Measurements from ENCODE around the gene UNC5B.

The UNC5B gene

DNA sequence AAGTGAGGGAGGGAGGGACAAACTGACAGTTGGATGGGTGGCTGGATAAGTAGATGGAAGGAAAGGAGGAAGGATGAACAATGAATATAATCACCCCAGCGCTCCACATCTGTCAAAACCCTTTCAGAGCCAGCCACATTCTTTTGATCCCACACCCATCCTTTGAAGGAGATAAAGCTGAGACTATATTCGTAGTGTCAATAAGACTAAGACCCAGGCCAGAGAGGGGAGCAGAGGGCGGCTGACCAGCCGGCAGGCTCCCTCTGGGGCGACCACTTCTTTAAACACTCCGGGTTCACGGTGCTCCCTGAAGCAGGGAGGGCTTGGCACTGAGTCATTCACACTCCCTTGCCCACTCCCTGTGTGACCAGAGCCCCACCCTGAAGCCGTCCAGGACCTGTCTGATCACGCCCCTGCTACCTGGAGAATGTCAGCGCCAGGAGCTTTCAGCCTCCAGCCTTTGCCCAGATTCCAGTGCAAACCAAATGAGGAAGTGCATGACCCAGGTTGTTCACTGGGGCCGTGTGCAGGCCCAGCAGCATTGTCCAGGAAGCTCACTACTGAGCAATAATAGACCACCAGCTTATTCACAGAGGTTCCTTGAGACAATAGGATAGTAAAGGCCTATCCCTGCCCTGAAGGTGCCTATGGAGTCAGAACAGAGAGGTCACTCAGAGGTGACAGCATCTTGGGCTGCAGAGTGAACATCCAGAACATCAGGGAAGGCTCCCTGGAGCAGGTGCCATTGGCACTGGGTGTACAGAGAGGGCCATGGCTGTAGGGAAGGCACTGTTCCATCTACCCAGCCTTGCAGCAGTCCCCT is 34.4 kb downstream of the UNC5B start:
- H3K9ac ChIP-seq (ENCODE audit: low read depth, low read length), result no peak overlapping the region
- peaks cover 7% of the 10 kb centered on the region for H3K27me3 ChIP-seq (ENCODE audit: insufficient read depth, low read length, poor library complexity)
- ATAC-seq (ENCODE audit: insufficient read depth, low read depth), result no peak
- no peaks in the 10 kb centered on the region for H3K79me2 ChIP-seq (ENCODE audit: insufficient read depth, low read length)
- no peak overlapping the region for H2AFZ ChIP-seq (ENCODE audit: low read depth, low read length)
- H4K20me1 ChIP-seq (ENCODE audit: insufficient read depth, low read length), result no peaks in the 10 kb centered on the region
- H3K4me1 ChIP-seq (ENCODE audit: insufficient read depth, low read length), result no peaks in the 10 kb centered on the region
- no peak overlapping the region for H3K27ac ChIP-seq (ENCODE audit: low read length)
- H3K4me2 ChIP-seq (ENCODE audit: insufficient read depth, low read length), result no peak overlapping the region
- no peaks in the 10 kb centered on the region for H3K36me3 ChIP-seq (ENCODE audit: insufficient read depth, low read length)
- no peak for TF ChIP-seq CTCF (IDR thresholded peaks at IDR 0.05; ENCODE audit: borderline replicate concordance, extremely low read depth, low read length, poor library complexity, severe bottlenecking)
- no peak for TF ChIP-seq EZH2 (IDR thresholded peaks at IDR 0.05; ENCODE audit: borderline replicate concordance, low read depth, low read length, severe bottlenecking)
- H3K9me3 ChIP-seq (ENCODE audit: insufficient read depth, low read length, severe bottlenecking), result no peaks in the 10 kb centered on the region
- no peak overlapping the region for H3K4me3 ChIP-seq (ENCODE audit: low read depth in 1 of 2, low read length in 2 of 2)
- DNase-seq, result no peak

GRCh38 chr10:71247414-71247705 is 35.0 kb downstream of the UNC5B start:
- H4K20me1 ChIP-seq (ENCODE audit: insufficient read depth, low read length), result no peaks in the 10 kb centered on the region
- peaks cover 7% of the 10 kb centered on the region for H3K27me3 ChIP-seq (ENCODE audit: insufficient read depth, low read length, poor library complexity)
- no peaks in the 10 kb centered on the region for H3K9me3 ChIP-seq (ENCODE audit: insufficient read depth, low read length, severe bottlenecking)
- H3K4me1 ChIP-seq (ENCODE audit: insufficient read depth, low read length), result no peaks in the 10 kb centered on the region
- H3K4me2 ChIP-seq (ENCODE audit: insufficient read depth, low read length), result no peak overlapping the region
- H3K36me3 ChIP-seq (ENCODE audit: insufficient read depth, low read length), result no peaks in the 10 kb centered on the region
- no peak overlapping the region for H3K4me3 ChIP-seq (ENCODE audit: low read depth in 1 of 2, low read length in 2 of 2)
- DNase-seq (no peak), ATAC-seq (ENCODE audit: insufficient read depth, low read depth) (no peak)
- H2AFZ ChIP-seq (ENCODE audit: low read depth, low read length), result no peak overlapping the region
- H3K79me2 ChIP-seq (ENCODE audit: insufficient read depth, low read length), result no peaks in the 10 kb centered on the region
- no peak overlapping the region for H3K9ac ChIP-seq (ENCODE audit: low read depth, low read length)
- H3K27ac ChIP-seq (ENCODE audit: low read length), result no peak overlapping the region
- TF ChIP-seq EZH2 (IDR thresholded peaks at IDR 0.05; ENCODE audit: borderline replicate concordance, low read depth, low read length, severe bottlenecking) (no peak), CTCF (IDR thresholded peaks at IDR 0.05; ENCODE audit: borderline replicate concordance, extremely low read depth, low read length, poor library complexity, severe bottlenecking) (no peak)

GRCh38 chr10:71247804-71248203 is 35.4 kb downstream of the UNC5B start:
- ATAC-seq (ENCODE audit: insufficient read depth, low read depth) (no peak), DNase-seq (no peak)
- H3K79me2 ChIP-seq (ENCODE audit: insufficient read depth, low read length), result no peaks in the 10 kb centered on the region
- H3K9me3 ChIP-seq (ENCODE audit: insufficient read depth, low read length, severe bottlenecking), result no peaks in the 10 kb centered on the region
- no peak overlapping the region for H3K4me3 ChIP-seq (ENCODE audit: low read depth in 1 of 2, low read length in 2 of 2)
- peaks cover 12% of the 10 kb centered on the region for H3K27me3 ChIP-seq (ENCODE audit: insufficient read depth, low read length, poor library complexity)
- no peaks in the 10 kb centered on the region for H3K36me3 ChIP-seq (ENCODE audit: insufficient read depth, low read length)
- H3K4me1 ChIP-seq (ENCODE audit: insufficient read depth, low read length), result no peaks in the 10 kb centered on the region
- H3K27ac ChIP-seq (ENCODE audit: low read length), result no peak overlapping the region
- TF ChIP-seq EZH2 (IDR thresholded peaks at IDR 0.05; ENCODE audit: borderline replicate concordance, low read depth, low read length, severe bottlenecking) (no peak), CTCF (IDR thresholded peaks at IDR 0.05; ENCODE audit: borderline replicate concordance, extremely low read depth, low read length, poor library complexity, severe bottlenecking) (no peak)
- no peaks in the 10 kb centered on the region for H4K20me1 ChIP-seq (ENCODE audit: insufficient read depth, low read length)
- no peak overlapping the region for H3K4me2 ChIP-seq (ENCODE audit: insufficient read depth, low read length)
- no peak overlapping the region for H3K9ac ChIP-seq (ENCODE audit: low read depth, low read length)
- no peak overlapping the region for H2AFZ ChIP-seq (ENCODE audit: low read depth, low read length)
